ENCODE results near the gene EMSY. TPM values are rescaled to one million over a fixed set of nuclear protein-coding genes. Genes with fewer than 3 reads are reported as not detected.
A peak's percentile ranks its signal among the peaks of the same experiment; 100 is the strongest.
"Not testable (repeated sequence)": the region's sequence is repeated elsewhere in the genome, so short reads cannot be mapped to it uniquely, and the experiment has no call there.

EMSY gene
- total RNA-seq, 1 donor from 2014 or later = 18.9 TPM

DNA sequence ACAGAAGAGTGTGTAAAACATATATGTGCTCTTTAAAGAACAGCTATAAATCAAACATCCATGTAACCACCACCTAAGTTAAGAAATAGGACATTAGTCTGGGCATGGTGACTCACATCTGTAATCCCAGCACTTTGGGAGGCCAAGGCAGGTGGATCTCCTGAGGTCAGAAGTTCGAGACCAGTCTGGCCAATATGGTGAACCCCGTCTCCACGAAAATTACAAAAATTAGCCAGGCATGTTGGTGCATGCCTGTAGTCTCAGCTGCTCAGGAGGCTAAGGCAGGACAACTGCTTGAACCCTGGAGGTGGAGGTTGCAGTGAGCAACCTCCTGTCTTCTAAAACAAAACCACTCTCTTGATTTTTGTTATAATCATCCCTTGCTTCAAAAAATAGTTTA lies 122.4 kb downstream of the EMSY start:
- Mint-ChIP-seq H3K9me3 (ENCODE audit: unreplicated experiment) (peaks cover 8% of the 10 kb centered on the region), H3K27me3 (ENCODE audit: low read depth, unreplicated experiment) (no peaks in the 10 kb centered on the region), H3K4me1 (ENCODE audit: low read depth, unreplicated experiment) (peaks cover 8% of the 10 kb centered on the region), H3K4me3 (ENCODE audit: unreplicated experiment) (no peak overlapping the region), H3K27ac (ENCODE audit: unreplicated experiment) (peak overlapping the region; percentile 72), H3K36me3 (ENCODE audit: low read depth, unreplicated experiment) (no peaks in the 10 kb centered on the region)
- TF ChIP-seq CTCF (IDR thresholded peaks at IDR 0.05; ENCODE audit: insufficient read depth, low read depth, low read length) (no peak), EZH2 (IDR thresholded peaks at IDR 0.05; ENCODE audit: insufficient read depth, low read length) (no peak)
- no peaks in the 10 kb centered on the region for H3K9me3 ChIP-seq (ENCODE audit: insufficient read depth, low read depth, low read length)
- no peaks in the 10 kb centered on the region for H3K4me1 ChIP-seq (ENCODE audit: insufficient read depth, low read length)
- FAIRE-seq (no peak), DNase-seq (ENCODE audit: low read depth) (no peak)
- H3K27ac ChIP-seq (ENCODE audit: low read depth, low read length) = no peak overlapping the region
- H2AFZ ChIP-seq (ENCODE audit: low read depth, low read length) = no peak overlapping the region
- no peak overlapping the region for H3K4me3 ChIP-seq (ENCODE audit: insufficient read depth, low read depth, low read length)
- no peak overlapping the region for H3K9ac ChIP-seq (ENCODE audit: low read length)
- H4K20me1 ChIP-seq (ENCODE audit: insufficient read depth, low read length) = no peaks in the 10 kb centered on the region
- H3K36me3 ChIP-seq (ENCODE audit: insufficient read depth, low read length) = no peaks in the 10 kb centered on the region
- no peaks in the 10 kb centered on the region for H3K27me3 ChIP-seq (ENCODE audit: insufficient read depth, low read length)
- no peaks in the 10 kb centered on the region for H3K79me2 ChIP-seq (ENCODE audit: insufficient read depth, low read length)
- H3K4me2 ChIP-seq (ENCODE audit: low read length) = no peak overlapping the region

GRCh38 chr11:76568139-76568538 lies 123.3 kb downstream of the EMSY start:
- no peaks in the 10 kb centered on the region for H3K36me3 Mint-ChIP-seq (ENCODE audit: low read depth, unreplicated experiment)
- TF ChIP-seq CTCF (IDR thresholded peaks at IDR 0.05; ENCODE audit: insufficient read depth, low read depth, low read length) = no peak
- no peak for TF ChIP-seq EZH2 (IDR thresholded peaks at IDR 0.05; ENCODE audit: insufficient read depth, low read length)
- no peak overlapping the region for H3K27ac ChIP-seq (ENCODE audit: low read depth, low read length)
- H3K4me3 ChIP-seq (ENCODE audit: insufficient read depth, low read depth, low read length) = no peak overlapping the region
- H3K4me3 Mint-ChIP-seq (ENCODE audit: unreplicated experiment) = no peak overlapping the region
- FAIRE-seq (no peak), DNase-seq (ENCODE audit: low read depth) (no peak)
- peaks cover 8% of the 10 kb centered on the region for H3K9me3 Mint-ChIP-seq (ENCODE audit: unreplicated experiment)
- H3K4me1 Mint-ChIP-seq (ENCODE audit: low read depth, unreplicated experiment) = peaks cover 8% of the 10 kb centered on the region
- no peaks in the 10 kb centered on the region for H3K4me1 ChIP-seq (ENCODE audit: insufficient read depth, low read length)
- no peaks in the 10 kb centered on the region for H3K27me3 ChIP-seq (ENCODE audit: insufficient read depth, low read length)
- H3K27ac Mint-ChIP-seq (ENCODE audit: unreplicated experiment) = no peak overlapping the region
- H3K4me2 ChIP-seq (ENCODE audit: low read length) = no peak overlapping the region
- no peaks in the 10 kb centered on the region for H3K79me2 ChIP-seq (ENCODE audit: insufficient read depth, low read length)
- no peak overlapping the region for H3K9ac ChIP-seq (ENCODE audit: low read length)
- no peak overlapping the region for H2AFZ ChIP-seq (ENCODE audit: low read depth, low read length)
- no peaks in the 10 kb centered on the region for H3K36me3 ChIP-seq (ENCODE audit: insufficient read depth, low read length)
- H3K9me3 ChIP-seq (ENCODE audit: insufficient read depth, low read depth, low read length) = no peaks in the 10 kb centered on the region
- H3K27me3 Mint-ChIP-seq (ENCODE audit: low read depth, unreplicated experiment) = no peaks in the 10 kb centered on the region
- no peaks in the 10 kb centered on the region for H4K20me1 ChIP-seq (ENCODE audit: insufficient read depth, low read length)

DNA sequence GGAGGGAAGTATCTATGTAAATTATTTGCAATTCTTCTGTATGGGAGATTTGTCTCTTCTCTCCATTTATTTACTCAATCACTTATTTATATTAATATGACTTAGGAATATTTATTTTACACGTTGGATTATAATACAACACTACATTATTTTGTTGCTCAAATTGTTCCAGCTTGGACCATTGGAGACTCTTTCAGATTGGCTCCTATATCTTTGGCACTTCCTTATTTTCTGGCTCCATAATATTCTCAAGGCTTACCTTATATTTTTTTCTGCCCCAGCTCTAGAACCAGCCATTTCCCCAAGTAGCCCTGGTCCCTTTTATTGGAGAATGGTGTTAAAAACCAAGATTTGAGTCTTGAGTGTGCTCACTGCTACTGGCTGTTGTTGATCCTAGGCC lies 123.8 kb downstream of the EMSY start:
- peaks cover 10% of the 10 kb centered on the region for H3K4me1 Mint-ChIP-seq (ENCODE audit: low read depth, unreplicated experiment)
- no peak for TF ChIP-seq EZH2 (IDR thresholded peaks at IDR 0.05; ENCODE audit: insufficient read depth, low read length)
- no peaks in the 10 kb centered on the region for H3K4me1 ChIP-seq (ENCODE audit: insufficient read depth, low read length)
- H2AFZ ChIP-seq (ENCODE audit: low read depth, low read length) = no peak overlapping the region
- FAIRE-seq (no peak), DNase-seq (ENCODE audit: low read depth) (no peak)
- H3K27ac Mint-ChIP-seq (ENCODE audit: unreplicated experiment) = no peak overlapping the region
- no peak overlapping the region for H3K27ac ChIP-seq (ENCODE audit: low read depth, low read length)
- H3K4me2 ChIP-seq (ENCODE audit: low read length) = no peak overlapping the region
- no peaks in the 10 kb centered on the region for H3K9me3 ChIP-seq (ENCODE audit: insufficient read depth, low read depth, low read length)
- no peak overlapping the region for H3K9ac ChIP-seq (ENCODE audit: low read length)
- H3K4me3 ChIP-seq (ENCODE audit: insufficient read depth, low read depth, low read length) = no peak overlapping the region
- no peaks in the 10 kb centered on the region for H3K36me3 ChIP-seq (ENCODE audit: insufficient read depth, low read length)
- H3K27me3 ChIP-seq (ENCODE audit: insufficient read depth, low read length) = no peaks in the 10 kb centered on the region
- H3K27me3 Mint-ChIP-seq (ENCODE audit: low read depth, unreplicated experiment) = no peaks in the 10 kb centered on the region
- H3K9me3 Mint-ChIP-seq (ENCODE audit: unreplicated experiment) = peaks cover 5% of the 10 kb centered on the region
- H3K79me2 ChIP-seq (ENCODE audit: insufficient read depth, low read length) = no peaks in the 10 kb centered on the region
- no peaks in the 10 kb centered on the region for H4K20me1 ChIP-seq (ENCODE audit: insufficient read depth, low read length)
- no peak overlapping the region for H3K4me3 Mint-ChIP-seq (ENCODE audit: unreplicated experiment)
- no peaks in the 10 kb centered on the region for H3K36me3 Mint-ChIP-seq (ENCODE audit: low read depth, unreplicated experiment)

DNA sequence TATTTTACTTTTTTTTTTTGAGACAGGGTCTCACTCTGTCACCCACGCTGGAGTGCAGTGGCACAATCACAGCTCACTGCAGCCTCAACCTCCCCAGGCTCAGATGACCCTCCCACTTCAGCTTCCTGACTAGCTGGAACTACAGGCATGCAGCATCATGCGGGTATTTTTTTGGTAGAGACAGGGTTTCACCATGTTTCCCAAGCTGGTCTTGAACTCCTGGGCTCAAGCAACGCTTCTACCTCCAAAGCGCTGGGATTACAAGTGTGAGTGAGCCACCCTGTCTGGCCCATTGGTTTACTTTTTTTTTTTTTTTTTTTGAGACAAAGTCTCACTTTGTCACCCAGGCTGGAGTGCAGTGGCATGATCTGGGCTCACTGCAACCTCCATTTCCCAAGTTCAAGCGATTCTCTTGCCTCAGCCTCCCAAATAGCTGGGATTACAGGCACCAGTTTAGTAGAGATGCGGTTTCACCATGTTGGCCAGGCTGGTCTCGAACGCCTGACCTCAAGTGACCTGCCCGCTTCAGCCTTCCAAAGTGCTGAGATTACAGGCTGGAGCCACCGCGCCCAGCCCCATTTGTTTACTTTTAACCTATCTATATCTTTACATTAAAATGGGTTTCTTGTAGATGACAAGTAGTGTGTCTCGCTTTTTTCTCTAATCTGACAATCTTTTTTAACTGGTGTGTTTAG lies 127.5 kb downstream of the EMSY start:
- peaks cover 38% of the 10 kb centered on the region for H3K4me1 Mint-ChIP-seq (ENCODE audit: low read depth, unreplicated experiment)
- H4K20me1 ChIP-seq (ENCODE audit: insufficient read depth, low read length); H3K27ac Mint-ChIP-seq (ENCODE audit: unreplicated experiment); H3K4me2 ChIP-seq (ENCODE audit: low read length); H3K27ac ChIP-seq (ENCODE audit: low read depth, low read length); DNase-seq (ENCODE audit: low read depth); FAIRE-seq; H3K79me2 ChIP-seq (ENCODE audit: insufficient read depth, low read length); H3K36me3 ChIP-seq (ENCODE audit: insufficient read depth, low read length); H3K9me3 ChIP-seq (ENCODE audit: insufficient read depth, low read depth, low read length); H3K9ac ChIP-seq (ENCODE audit: low read length); H3K36me3 Mint-ChIP-seq (ENCODE audit: low read depth, unreplicated experiment); H2AFZ ChIP-seq (ENCODE audit: low read depth, low read length); H3K4me3 ChIP-seq (ENCODE audit: insufficient read depth, low read depth, low read length); H3K9me3 Mint-ChIP-seq (ENCODE audit: unreplicated experiment); H3K27me3 ChIP-seq (ENCODE audit: insufficient read depth, low read length); H3K4me3 Mint-ChIP-seq (ENCODE audit: unreplicated experiment); H3K27me3 Mint-ChIP-seq (ENCODE audit: low read depth, unreplicated experiment): not testable (repeated sequence)
- peaks cover 14% of the 10 kb centered on the region for H3K4me1 ChIP-seq (ENCODE audit: insufficient read depth, low read length)
